Aorta (tissue), 5 donors: ENCODE data around the gene VAT1L. TPM values are rescaled to one million over a fixed set of nuclear protein-coding genes. Genes with fewer than 3 reads are reported as not detected.
A peak's percentile ranks its signal among the peaks of the same experiment; 100 is the strongest.

ENCODE experiments used
- ATAC-seq: fragments of 200-7000 bp; cut with Tn5 transposase; one replicate; pipeline ENCODE4 v1.9.1; 2022; ENCODE audit warnings: moderate library complexity; ENCODE audit not compliant: low FRiP score
- DNase-seq, 2 donors: peaks; one replicate each; pipeline ENCODE4 v3.0.0-alpha.2; 2020
- H3K27ac ChIP-seq, 2 donors: one replicate each; pipeline ENCODE4 v1.5.1; 2013; ENCODE audit warnings: low read length in 2 of 2, mild to moderate bottlenecking in 2 of 2, moderate library complexity in 2 of 2, control low read depth in 1 of 2, inconsistent platforms in 1 of 2, low read depth in 1 of 2
- H3K27me3 ChIP-seq, 2 donors: one replicate each; pipeline ENCODE4 v1.6.1; 2013; ENCODE audit warnings: control low read depth in 1 of 2, low read length in 1 of 2, mild to moderate bottlenecking in 1 of 2, moderate library complexity in 1 of 2; ENCODE audit not compliant: insufficient read depth in 2 of 2, control insufficient read depth in 1 of 2
- H3K36me3 ChIP-seq, 2 donors: one replicate each; pipeline ENCODE4 v1.6.1; 2013; ENCODE audit warnings: control low read depth in 1 of 2, low read length in 1 of 2, mild to moderate bottlenecking in 1 of 2; ENCODE audit not compliant: insufficient read depth in 2 of 2, control insufficient read depth in 1 of 2
- H3K4me1 ChIP-seq, 2 donors: one replicate each; pipeline ENCODE4 v1.6.1; 2013; ENCODE audit warnings: low read length in 2 of 2, control low read depth in 1 of 2, mild to moderate bottlenecking in 1 of 2, moderate library complexity in 1 of 2; ENCODE audit not compliant: insufficient read depth in 2 of 2, control insufficient read depth in 1 of 2
- H3K4me3 ChIP-seq, 2 donors: one replicate each; pipeline ENCODE4 v1.5.1; 2013; ENCODE audit warnings: low read length in 2 of 2, control low read depth in 1 of 2, mild to moderate bottlenecking in 1 of 2
- H3K9me3 ChIP-seq: one replicate; pipeline ENCODE4 v1.6.1; 2013; ENCODE audit warnings: mild to moderate bottlenecking, low read length; ENCODE audit not compliant: control insufficient read depth
- WGBS, 2 donors: extraction: QIAGEN DNeasy Blood & Tissue Kit; methylation state at CpG; one replicate each; pipeline ENCODE4 v1.1.7; 2013; 5-methylcytosine and 5-hydroxymethylcytosine counted together
- intact Hi-C, 2 donors: fragments of 100-400 bp; cut with DNase I; formaldehyde crosslinking; loops; one replicate each; pipeline versions ENCODE4 v1.14.2 to v1.15.0; 2022
- polyA plus RNA-seq, 2 donors: library from polyadenylated mRNA; stranded (reverse); fragments of 200-250 nt; gene quantifications; one replicate each; pipeline ENCODE4 v1.2.3, GENCODE V29; 2013
- total RNA-seq, 2 donors: library from RNA; stranded (reverse); fragmentation: NEBNext Ultra II Directional; extraction: Animal tissue kit (Norgen Biotek cat#: 25700); gene quantifications; one replicate each; pipeline ENCODE4 v1.2.1, GENCODE V29; 2021
- donor health status: healthy with polysubstance abuse.
- donor health status: Bipolar disorder and iron deficiency.
- donor health status: DM: no; HTN: no; CAD: no.
- donor health status: DM: no; HTN: no; CAD: no.
- donor health status: DM: yes; HTN: yes; CAD: no.

VAT1L gene
- total and polyA plus RNA-seq, 4 donors, result 9.3 to 28.4 (median 17.6) TPM

DNA sequence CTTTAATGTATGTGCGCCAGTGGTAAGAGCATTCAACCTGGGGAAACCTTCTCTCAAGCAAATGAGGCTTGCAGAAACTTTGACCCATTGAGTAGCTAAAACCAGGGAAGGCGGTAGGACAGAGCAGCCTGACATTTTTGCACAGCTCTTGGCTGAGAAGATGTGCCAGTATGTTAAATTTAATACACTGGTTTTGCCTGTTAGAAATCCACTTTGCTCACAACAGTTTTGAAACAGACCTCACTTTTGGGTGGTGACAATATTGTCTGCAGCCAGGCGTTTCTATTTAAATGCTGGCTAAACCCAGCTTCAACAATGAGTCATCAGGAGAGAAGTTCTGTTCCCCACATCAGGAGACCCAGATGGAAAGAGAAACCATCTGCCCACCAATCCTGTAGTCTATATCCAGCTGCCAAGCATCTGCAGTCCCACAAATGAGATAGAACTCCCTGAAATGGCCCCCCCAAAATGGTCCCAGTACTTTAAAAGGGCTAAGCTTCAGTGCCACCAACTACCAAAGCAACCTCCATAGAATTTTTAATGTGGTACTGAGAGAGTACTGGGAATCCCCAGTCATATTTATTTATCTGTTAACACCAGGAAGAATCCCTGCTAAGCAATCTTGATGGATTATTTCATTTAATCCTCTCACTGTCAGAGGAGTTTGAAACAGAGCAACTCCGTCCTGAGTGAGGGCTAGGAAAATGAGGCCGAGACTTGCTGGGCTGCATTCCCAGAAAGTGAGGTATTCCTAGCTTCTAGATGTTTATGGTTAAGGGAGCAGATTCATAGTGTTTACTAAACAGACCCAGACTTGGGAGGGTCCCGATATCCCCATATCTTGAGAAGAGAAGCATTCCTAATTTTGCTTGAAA, 205.0 kb downstream of the VAT1L start:
- no peaks in the 10 kb centered on the region for H3K27me3 ChIP-seq
- no peaks in the 10 kb centered on the region for H3K36me3 ChIP-seq
- DNase-seq, result peak in 1 of 2 donors; percentile 65
- peak overlapping the region; percentile 11 to 69 for H3K27ac ChIP-seq
- 10 to 13% methylated on average over 6 of the region's 6 CpGs for WGBS, 2 donors
- intact Hi-C loops, result no loop called here
- H3K4me3 ChIP-seq, result no peak overlapping the region
- peak; percentile 86 for ATAC-seq
- no peaks in the 10 kb centered on the region for H3K9me3 ChIP-seq
- H3K4me1 ChIP-seq, result peaks cover 0 to 6% of the 10 kb centered on the region in 2 donors

DNA sequence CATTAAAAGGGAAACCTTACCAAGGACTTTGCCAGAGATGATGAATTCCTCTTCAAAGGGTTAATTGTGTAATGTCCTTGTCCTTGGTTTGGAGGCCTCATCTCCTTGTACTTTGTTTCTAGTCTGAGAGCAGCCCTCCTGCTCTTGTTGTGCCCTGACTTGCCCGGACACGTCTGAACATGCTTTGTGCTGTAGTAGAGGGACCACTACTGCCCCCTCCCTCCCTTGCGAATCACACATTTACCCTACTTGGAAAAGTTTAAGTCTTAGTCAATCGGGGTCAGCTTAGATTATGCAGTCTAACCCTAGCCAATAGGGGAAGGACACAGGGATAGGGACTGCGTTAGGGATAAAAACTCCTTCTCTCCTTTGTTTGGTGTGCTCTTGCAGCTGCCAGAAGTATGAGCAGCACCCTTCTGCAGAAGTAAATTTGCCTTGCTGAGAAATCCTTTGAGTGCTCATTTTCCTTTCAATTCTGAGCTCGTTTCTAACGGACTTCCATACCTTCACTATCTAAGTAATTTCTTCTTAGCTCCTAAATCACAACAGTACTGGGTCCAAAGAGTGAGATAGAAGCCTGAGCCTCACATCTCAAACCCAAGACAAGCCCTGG, 207.6 kb downstream of the VAT1L start:
- WGBS, 2 donors, result 96% methylated on average over 7 of the region's 7 CpGs
- no peak for DNase-seq
- intact Hi-C loops, result no loop called here

GRCh38 chr16:77998350-77999023, 210.1 kb downstream of the VAT1L start:
- 73 to 74% methylated on average over 10 of the region's 10 CpGs for WGBS, 2 donors
- Histone ChIP-seq H3K9me3 (no peaks in the 10 kb centered on the region), H3K27me3 (no peaks in the 10 kb centered on the region), H3K27ac (no peak overlapping the region), H3K4me1 (peaks cover 0 to 3% of the 10 kb centered on the region in 2 donors), H3K4me3 (no peak overlapping the region), H3K36me3 (no peaks in the 10 kb centered on the region)
- ATAC-seq (no peak), DNase-seq (no peak)
- intact Hi-C loops, result no loop called here

More for the DNA sequence above, 207.6 kb downstream of the VAT1L start:
- no peaks in the 10 kb centered on the region for H3K9me3 ChIP-seq
- H3K4me1 ChIP-seq, result peaks cover 0 to 6% of the 10 kb centered on the region in 2 donors
- no peaks in the 10 kb centered on the region for H3K36me3 ChIP-seq
- ATAC-seq, result no peak
- H3K27me3 ChIP-seq, result no peaks in the 10 kb centered on the region
- H3K4me3 ChIP-seq, result no peak overlapping the region
- H3K27ac ChIP-seq, result no peak overlapping the region

GRCh38 chr16:78001451-78002025, 213.2 kb downstream of the VAT1L start:
- H3K27ac ChIP-seq, result peak overlapping the region in 1 of 2 donors; percentile 43
- H3K9me3 ChIP-seq, result no peaks in the 10 kb centered on the region
- intact Hi-C loops, result loop anchor here (2.0 to 10.0 kb wide), 4 partner anchors 47 to 767 kb away; partner anchors contain the start of gene NUDT7 (in 1 of the 2)
- no peaks in the 10 kb centered on the region for H3K4me1 ChIP-seq
- ATAC-seq, result no peak
- no peaks in the 10 kb centered on the region for H3K36me3 ChIP-seq
- H3K4me3 ChIP-seq, result no peak overlapping the region
- WGBS, 2 donors, result 49 to 57% methylated on average over 4 of the region's 4 CpGs
- H3K27me3 ChIP-seq, result no peaks in the 10 kb centered on the region
- DNase-seq, result no peak

GRCh38 chr16:78002915-78003538, 214.7 kb downstream of the VAT1L start:
- H3K4me3 ChIP-seq, result no peak overlapping the region
- intact Hi-C loops, result loop anchor here (1.0 to 10.0 kb wide), 5 partner anchors 48 to 768 kb away; partner anchors contain the start of gene NUDT7 (in 1 of the 2)
- no peak overlapping the region for H3K27ac ChIP-seq
- H3K27me3 ChIP-seq, result no peaks in the 10 kb centered on the region
- no peaks in the 10 kb centered on the region for H3K36me3 ChIP-seq
- 8 to 11% methylated on average over 11 of the region's 11 CpGs for WGBS, 2 donors
- H3K4me1 ChIP-seq, result no peaks in the 10 kb centered on the region
- H3K9me3 ChIP-seq, result no peaks in the 10 kb centered on the region
- ATAC-seq (peak; percentile 92), DNase-seq (peak; percentile 91 to 95)

DNA sequence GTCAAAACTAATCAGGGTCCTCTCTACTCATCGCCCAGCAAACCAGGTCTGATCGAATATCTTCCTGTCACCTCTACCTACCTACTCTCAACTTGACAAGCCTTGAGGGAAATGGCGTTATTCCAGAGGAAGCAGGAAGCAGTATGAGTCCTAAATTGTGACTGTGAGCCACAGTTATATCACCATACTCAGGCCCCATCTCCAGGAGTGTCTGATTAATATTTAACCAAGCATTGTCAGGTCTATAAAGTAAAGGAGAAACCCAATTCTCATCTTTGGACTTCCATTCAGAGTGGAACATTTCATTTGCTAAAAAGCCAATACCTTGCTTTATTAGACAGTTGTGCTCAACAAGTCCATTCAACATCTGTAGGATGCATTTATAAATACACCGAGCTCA, 216.2 kb downstream of the VAT1L start:
- Histone ChIP-seq H3K27me3 (no peaks in the 10 kb centered on the region), H3K36me3 (no peaks in the 10 kb centered on the region), H3K4me3 (no peak overlapping the region), H3K4me1 (no peaks in the 10 kb centered on the region), H3K9me3 (no peaks in the 10 kb centered on the region), H3K27ac (no peak overlapping the region)
- 86 to 87% methylated on average over 4 of the region's 4 CpGs for WGBS, 2 donors
- DNase-seq (no peak), ATAC-seq (no peak)
- intact Hi-C loops, result loop anchor here (10.0 kb wide), 3 partner anchors 50 to 770 kb away; no protein-coding TSS in a partner anchor

DNA sequence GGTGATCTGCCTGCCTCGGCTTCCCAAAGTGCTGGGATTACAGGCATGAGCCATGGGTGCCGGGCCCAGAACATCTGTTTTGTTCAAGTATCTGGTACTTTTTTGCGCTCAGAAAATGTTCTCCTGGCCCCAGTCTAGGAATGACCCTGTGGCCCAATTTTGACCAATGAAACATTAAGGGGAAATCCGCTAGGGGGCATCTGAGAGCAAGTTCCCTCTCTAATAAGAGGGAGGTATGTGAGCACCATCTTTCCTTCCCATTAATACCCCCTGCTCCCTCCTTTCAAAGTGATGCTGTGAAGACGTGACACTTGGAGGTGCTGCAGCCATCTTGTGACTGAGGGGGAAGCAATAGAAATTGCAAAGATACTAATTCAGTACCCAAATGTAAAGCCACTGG, 217.5 kb downstream of the VAT1L start:
- Histone ChIP-seq H3K36me3 (no peaks in the 10 kb centered on the region), H3K4me1 (no peaks in the 10 kb centered on the region), H3K4me3 (no peak overlapping the region), H3K27ac (no peak overlapping the region), H3K9me3 (no peaks in the 10 kb centered on the region), H3K27me3 (no peaks in the 10 kb centered on the region)
- 82 to 88% methylated on average over 5 of the region's 5 CpGs for WGBS, 2 donors
- no peak for ATAC-seq
- intact Hi-C loops, result loop anchor here (10.0 kb wide), 3 partner anchors 51 to 771 kb away; no protein-coding TSS in a partner anchor
- DNase-seq, result no peak

DNA sequence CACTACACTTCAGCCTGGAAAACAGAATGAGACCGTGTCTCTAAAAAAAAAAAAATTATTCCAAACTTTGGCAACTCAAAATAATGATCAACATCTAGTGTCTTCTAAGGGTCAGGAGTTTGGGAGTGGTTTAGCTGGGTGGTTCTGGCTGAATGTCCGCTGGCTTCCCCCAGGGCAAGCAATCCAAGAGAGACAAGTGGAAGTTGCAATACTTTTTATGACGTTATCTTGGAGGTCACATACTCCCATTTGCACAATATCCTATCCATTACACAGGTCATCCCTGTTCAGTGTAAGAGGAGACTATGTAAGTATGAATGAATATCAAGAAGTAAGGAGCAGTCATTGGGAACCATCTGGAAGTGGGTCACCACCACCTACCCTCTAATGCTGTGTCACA, 218.8 kb downstream of the VAT1L start:
- Histone ChIP-seq H3K4me3 (no peak overlapping the region), H3K9me3 (no peaks in the 10 kb centered on the region), H3K27ac (no peak overlapping the region), H3K27me3 (no peaks in the 10 kb centered on the region), H3K36me3 (no peaks in the 10 kb centered on the region), H3K4me1 (no peaks in the 10 kb centered on the region)
- ATAC-seq (no peak), DNase-seq (no peak)
- WGBS, 2 donors, result 84 to 87% methylated on average over 3 of the region's 3 CpGs
- intact Hi-C loops, result loop anchor here (10.0 kb wide), 3 partner anchors 52 to 772 kb away; no protein-coding TSS in a partner anchor
